ENCODE measurements around the gene SPATA17. TPM values are rescaled to one million over a fixed set of nuclear protein-coding genes. Genes with fewer than 3 reads are reported as not detected.

Gene SPATA17
- total RNA-seq, 1 experiment from 2014 or later: 3.0 TPM

- TF ChIP-seq CTCF (IDR thresholded peaks at IDR 0.05; ENCODE audit: unreplicated experiment): no peak
- intact Hi-C loops (cut with micrococcal nuclease; ENCODE audit: unreplicated experiment): no loop called here
- no peak overlapping the region for H3K4me3 Mint-ChIP-seq (ENCODE audit: low read depth, unreplicated experiment)
- H3K4me1 Mint-ChIP-seq (ENCODE audit: low read depth, unreplicated experiment): no peaks in the 10 kb centered on the region
- H3K9me3 Mint-ChIP-seq (ENCODE audit: low read depth, unreplicated experiment): peaks cover 5% of the 10 kb centered on the region
- no TSS peak for BruUV-seq (replicated peaks)
- no peaks in the 10 kb centered on the region for H3K27me3 Mint-ChIP-seq (ENCODE audit: unreplicated experiment)
- no peaks in the 10 kb centered on the region for H3K36me3 Mint-ChIP-seq (ENCODE audit: insufficient read depth, unreplicated experiment)
- no peak overlapping the region for H3K27ac Mint-ChIP-seq (ENCODE audit: unreplicated experiment)
- no peak for DNase-seq
- CTCF ChIA-PET: interaction anchor here (0.6 kb wide), 1 partner anchor 827 kb away, joined by 3 read pairs; no protein-coding TSS in a partner anchor
Observed at GRCh38 chr1:217856342-217857034, 225.3 kb downstream of the SPATA17 start.

- CTCF ChIA-PET: interaction anchor here (0.6 kb wide), 1 partner anchor 828 kb away, joined by 3 read pairs; no protein-coding TSS in a partner anchor
- no TSS peak for BruUV-seq (replicated peaks)
Observed at GRCh38 chr1:217857061-217857460, 225.9 kb downstream of the SPATA17 start.

GRCh38 chr1:217861658-217862057 is 230.5 kb downstream of the SPATA17 start:
- no peaks in the 10 kb centered on the region for H3K4me1 Mint-ChIP-seq (ENCODE audit: low read depth, unreplicated experiment)
- H3K27me3 Mint-ChIP-seq (ENCODE audit: unreplicated experiment): no peaks in the 10 kb centered on the region
- H3K9me3 Mint-ChIP-seq (ENCODE audit: low read depth, unreplicated experiment): peaks cover 5% of the 10 kb centered on the region
- DNase-seq: no peak
- TF ChIP-seq CTCF (IDR thresholded peaks at IDR 0.05; ENCODE audit: unreplicated experiment): no peak
- CTCF ChIA-PET: no interaction called here
- intact Hi-C loops (cut with micrococcal nuclease; ENCODE audit: unreplicated experiment): no loop called here
- BruUV-seq (replicated peaks): no TSS peak
- H3K27ac Mint-ChIP-seq (ENCODE audit: unreplicated experiment): no peak overlapping the region
- no peak overlapping the region for H3K4me3 Mint-ChIP-seq (ENCODE audit: low read depth, unreplicated experiment)
- H3K36me3 Mint-ChIP-seq (ENCODE audit: insufficient read depth, unreplicated experiment): no peaks in the 10 kb centered on the region

More at GRCh38 chr1:217857061-217857460, 225.9 kb downstream of the SPATA17 start:
- Mint-ChIP-seq H3K9me3 (ENCODE audit: low read depth, unreplicated experiment) (peaks cover 5% of the 10 kb centered on the region), H3K4me3 (ENCODE audit: low read depth, unreplicated experiment) (no peak overlapping the region), H3K27ac (ENCODE audit: unreplicated experiment) (no peak overlapping the region), H3K27me3 (ENCODE audit: unreplicated experiment) (no peaks in the 10 kb centered on the region), H3K4me1 (ENCODE audit: low read depth, unreplicated experiment) (no peaks in the 10 kb centered on the region), H3K36me3 (ENCODE audit: insufficient read depth, unreplicated experiment) (no peaks in the 10 kb centered on the region)
- intact Hi-C loops (cut with micrococcal nuclease; ENCODE audit: unreplicated experiment): no loop called here
- TF ChIP-seq CTCF (IDR thresholded peaks at IDR 0.05; ENCODE audit: unreplicated experiment): no peak
- DNase-seq: no peak

GRCh38 chr1:217867446-217867995 is 236.4 kb downstream of the SPATA17 start:
- CTCF ChIA-PET: no interaction called here
- Mint-ChIP-seq H3K4me1 (ENCODE audit: low read depth, unreplicated experiment) (no peaks in the 10 kb centered on the region), H3K9me3 (ENCODE audit: low read depth, unreplicated experiment) (no peaks in the 10 kb centered on the region), H3K27me3 (ENCODE audit: unreplicated experiment) (no peaks in the 10 kb centered on the region), H3K36me3 (ENCODE audit: insufficient read depth, unreplicated experiment) (no peaks in the 10 kb centered on the region), H3K27ac (ENCODE audit: unreplicated experiment) (no peak overlapping the region), H3K4me3 (ENCODE audit: low read depth, unreplicated experiment) (no peak overlapping the region)
- intact Hi-C loops (cut with micrococcal nuclease; ENCODE audit: unreplicated experiment): no loop called here
- no peak for DNase-seq
- no TSS peak for BruUV-seq (replicated peaks)
- TF ChIP-seq CTCF (IDR thresholded peaks at IDR 0.05; ENCODE audit: unreplicated experiment): no peak

Data from Calu3 (cell line).